ENCODE measurements around the gene EIF5AL1. TPM values are rescaled to one million over a fixed set of nuclear protein-coding genes. Genes with fewer than 3 reads are reported as not detected.

EIF5AL1 gene
- total RNA-seq, 1 experiment from 2014 or later: 0.39 TPM

DNA sequence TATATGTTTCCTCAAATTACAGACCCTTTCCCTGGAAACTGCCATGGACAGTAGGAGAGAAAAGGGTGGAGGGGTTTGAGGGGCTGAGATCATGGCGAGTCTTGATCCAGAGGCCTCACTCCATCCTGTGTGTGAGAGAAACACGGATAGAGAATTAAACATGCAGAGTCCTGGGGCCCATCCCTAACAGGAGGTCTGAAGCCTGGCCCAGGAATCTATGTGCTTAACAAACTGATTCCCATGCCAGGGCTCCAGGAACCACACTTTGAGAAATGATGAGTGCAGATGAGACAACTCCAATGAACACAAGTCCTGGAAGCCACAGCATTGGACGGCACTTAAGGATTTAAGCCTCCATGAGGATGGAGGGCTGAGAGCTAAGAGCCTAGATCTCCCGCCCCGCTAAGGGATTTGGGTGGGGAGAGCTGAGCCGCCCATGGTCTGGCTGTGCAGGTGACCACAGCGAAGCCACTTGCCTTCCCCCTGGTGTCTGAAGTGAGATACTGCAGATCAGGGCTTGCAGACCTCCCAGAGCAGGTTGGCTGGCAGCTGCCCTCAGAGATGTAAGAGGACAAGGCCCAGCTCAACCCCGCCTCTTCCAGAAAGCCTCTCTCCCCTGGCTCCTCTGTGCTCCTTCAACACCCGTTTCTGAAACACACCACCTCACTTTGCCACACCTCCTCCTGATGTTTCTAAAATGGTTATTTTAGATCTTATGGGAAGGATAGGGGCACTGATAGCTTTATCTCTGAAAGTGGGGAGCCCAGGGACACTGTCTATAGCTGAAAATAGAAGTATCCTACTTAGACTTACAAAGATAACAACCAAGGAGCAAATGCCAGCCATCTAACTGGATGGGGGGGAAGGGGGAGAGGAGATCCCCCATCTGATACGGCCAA lies 24.8 kb upstream of the EIF5AL1 start:
- Histone ChIP-seq H3K23ac (ENCODE audit: insufficient read length, low read depth, low read length) (no peak overlapping the region), H3K18ac (ENCODE audit: insufficient read length, low read depth, low read length) (no peak overlapping the region), H2BK20ac (ENCODE audit: low read depth, low read length, poor library complexity, severe bottlenecking) (no peak overlapping the region), H3K79me1 (ENCODE audit: insufficient read depth, low read depth, low read length, poor library complexity, severe bottlenecking) (no peaks in the 10 kb centered on the region), H4K5ac (ENCODE audit: insufficient read length, low read depth, low read length) (no peak overlapping the region), H4K91ac (ENCODE audit: insufficient read length, low read depth, low read length) (no peak overlapping the region), H3K27ac (ENCODE audit: insufficient read length, low read depth, low read length) (no peak overlapping the region), H3K23me2 (ENCODE audit: insufficient read length, low read depth, low read length, poor library complexity, severe bottlenecking) (no peaks in the 10 kb centered on the region), H3K9ac (ENCODE audit: extremely low read depth, insufficient read length, low read length) (no peak overlapping the region), H3K14ac (ENCODE audit: insufficient read depth, low read length) (no peak overlapping the region), H2BK5ac (ENCODE audit: insufficient read length, low read length) (no peak overlapping the region), H3K4me2 (ENCODE audit: insufficient read depth, insufficient read length, low read length) (no peak overlapping the region), H3K27me3 (ENCODE audit: insufficient read depth, low read length) (no peaks in the 10 kb centered on the region), H3K79me2 (ENCODE audit: insufficient read depth, low read length) (no peaks in the 10 kb centered on the region), H2BK12ac (ENCODE audit: insufficient read length, low read depth, low read length) (no peak overlapping the region), H2AK5ac (ENCODE audit: insufficient read length, low read length) (no peak overlapping the region), H4K20me1 (ENCODE audit: control insufficient read depth, insufficient read depth, insufficient read length) (no peaks in the 10 kb centered on the region), H3K56ac (ENCODE audit: insufficient read length, low read depth, low read length) (no peak overlapping the region), H2AFZ (ENCODE audit: low read length) (no peak overlapping the region), H3K4me1 (ENCODE audit: insufficient read depth, low read length) (no peaks in the 10 kb centered on the region; the same call in 1 of the 2 replicates), H4K8ac (replicated peaks; ENCODE audit: insufficient read length, low read depth, low read length) (no peak overlapping the region), H2BK120ac (ENCODE audit: low read depth, low read length, poor library complexity, severe bottlenecking) (no peak overlapping the region), H2BK15ac (ENCODE audit: low read depth, low read length) (no peak overlapping the region), H3T11ph (ENCODE audit: low read length) (no peak overlapping the region), H3K4ac (ENCODE audit: low read depth, low read length) (no peak overlapping the region), H3K9me3 (ENCODE audit: control insufficient read depth, low read depth, low read length) (no peaks in the 10 kb centered on the region)
- WGBS (ENCODE audit: extremely low coverage, insufficient read length, low lambda C conversion rate): no CpG with 5 or more reads among the region's 10 CpGs
- no peak overlapping the region for H3K4me3 Mint-ChIP-seq
- no peaks in the 10 kb centered on the region for H3K9me3 Mint-ChIP-seq
- H3K36me3 Mint-ChIP-seq (ENCODE audit: insufficient read depth in 1 of 3, low read depth in 3 of 3): no peaks in the 10 kb centered on the region
- peak; percentile 95 for DNase-seq
- peaks cover 7 to 19% of the 10 kb centered on the region in 2 experiments for H3K4me1 Mint-ChIP-seq
- TF ChIP-seq, protein P1, sequence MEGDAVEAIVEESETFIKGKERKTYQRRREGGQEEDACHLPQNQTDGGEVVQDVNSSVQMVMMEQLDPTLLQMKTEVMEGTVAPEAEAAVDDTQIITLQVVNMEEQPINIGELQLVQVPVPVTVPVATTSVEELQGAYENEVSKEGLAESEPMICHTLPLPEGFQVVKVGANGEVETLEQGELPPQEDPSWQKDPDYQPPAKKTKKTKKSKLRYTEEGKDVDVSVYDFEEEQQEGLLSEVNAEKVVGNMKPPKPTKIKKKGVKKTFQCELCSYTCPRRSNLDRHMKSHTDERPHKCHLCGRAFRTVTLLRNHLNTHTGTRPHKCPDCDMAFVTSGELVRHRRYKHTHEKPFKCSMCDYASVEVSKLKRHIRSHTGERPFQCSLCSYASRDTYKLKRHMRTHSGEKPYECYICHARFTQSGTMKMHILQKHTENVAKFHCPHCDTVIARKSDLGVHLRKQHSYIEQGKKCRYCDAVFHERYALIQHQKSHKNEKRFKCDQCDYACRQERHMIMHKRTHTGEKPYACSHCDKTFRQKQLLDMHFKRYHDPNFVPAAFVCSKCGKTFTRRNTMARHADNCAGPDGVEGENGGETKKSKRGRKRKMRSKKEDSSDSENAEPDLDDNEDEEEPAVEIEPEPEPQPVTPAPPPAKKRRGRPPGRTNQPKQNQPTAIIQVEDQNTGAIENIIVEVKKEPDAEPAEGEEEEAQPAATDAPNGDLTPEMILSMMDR (conservative IDR thresholded peaks at IDR 0.05): peak; percentile 89
- peaks cover 9% of the 10 kb centered on the region for H3K27me3 Mint-ChIP-seq (ENCODE audit: low read depth)
- no peak overlapping the region; a peak in 1 of 7 replicates for H3K27ac Mint-ChIP-seq
